Head of caudate nucleus (tissue), 42 donors: Measurements from ENCODE around the gene MEIS1.
"Not testable (repeated sequence)": the region's sequence is repeated elsewhere in the genome, so short reads cannot be mapped to it uniquely, and the experiment has no call there.

Source experiments
- DNase-seq, 42 donors: peaks; one replicate each; pipeline versions ENCODE4 v3.0.0 to v3.0.0-alpha.2; 2020 to 2021; ENCODE audit warnings: mixed read lengths in 7 of 42
- intact Hi-C: fragments of 100-400 bp; cut with DNase I; formaldehyde crosslinking; loops from one replicate; pipeline ENCODE4 v1.15.0; 2022

Gene MEIS1

GRCh38 chr2:66434679-66435548 is at the start of gene MEIS1:
TSS of gene MEIS1 (plus strand) at chr2:66435125. CDS start at chr2:66435857, 732 bp downstream.
- intact Hi-C loops = no loop called here
- DNase-seq = peak; percentile 84 to 97 (median 92)

- DNase-seq = no peak
- intact Hi-C loops = no loop called here
Observed at GRCh38 chr2:66387016-66387753, 47.7 kb upstream of the MEIS1 start.

DNA sequence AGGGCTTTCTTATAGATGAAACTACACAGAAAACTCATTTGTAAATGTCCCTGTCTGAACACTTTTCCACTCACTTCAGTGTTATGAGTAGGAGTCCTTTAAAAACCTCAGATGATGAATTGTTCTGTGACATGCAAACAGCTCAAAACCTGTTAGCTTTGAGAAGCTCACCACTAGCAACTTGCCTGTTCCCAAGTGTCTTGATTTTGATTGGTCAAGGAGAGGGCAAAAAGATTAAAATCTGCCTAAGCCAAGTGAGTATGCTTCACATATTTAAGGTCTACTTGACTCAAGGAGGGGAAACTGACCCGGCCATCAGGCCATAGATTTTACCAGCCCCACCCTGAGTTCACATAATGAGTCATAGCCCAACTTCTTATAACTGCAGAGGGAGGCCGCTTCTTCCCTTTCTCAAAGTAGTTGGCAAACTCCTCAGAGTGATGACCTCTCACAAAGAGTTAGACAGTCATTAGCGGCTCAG is 45.2 kb upstream of the MEIS1 start:
- intact Hi-C loops = no loop called here
- no peak for DNase-seq

- intact Hi-C loops = no loop called here
- no peak for DNase-seq
Observed at GRCh38 chr2:66390152-66390551, 44.8 kb upstream of the MEIS1 start.

GRCh38 chr2:66390811-66391210 is 44.1 kb upstream of the MEIS1 start:
- DNase-seq = no peak
- intact Hi-C loops = no loop called here

DNA sequence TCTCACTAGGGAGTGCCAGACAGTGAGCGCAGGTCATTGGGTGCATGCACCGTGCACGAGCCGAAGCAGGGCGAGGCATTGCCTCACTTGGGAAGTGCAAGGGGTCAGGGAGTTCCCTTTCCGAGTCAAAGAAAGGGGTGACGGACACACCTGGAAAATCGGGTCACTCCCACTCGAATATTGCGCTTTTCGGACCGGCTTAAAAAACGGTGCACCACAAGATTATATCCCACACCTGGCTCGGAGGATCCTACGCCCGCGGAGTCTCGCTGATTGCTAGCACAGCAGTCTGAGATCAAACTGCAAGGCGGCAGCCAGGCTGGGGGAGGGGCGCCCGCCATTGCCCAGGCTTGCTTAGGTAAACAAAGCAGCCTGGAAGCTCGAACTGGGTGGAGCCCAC is 43.7 kb upstream of the MEIS1 start:
- DNase-seq, intact Hi-C loops: not testable (repeated sequence)

GRCh38 chr2:66405473-66405872 is 29.5 kb upstream of the MEIS1 start:
- intact Hi-C loops = no loop called here
- DNase-seq = no peak

DNA sequence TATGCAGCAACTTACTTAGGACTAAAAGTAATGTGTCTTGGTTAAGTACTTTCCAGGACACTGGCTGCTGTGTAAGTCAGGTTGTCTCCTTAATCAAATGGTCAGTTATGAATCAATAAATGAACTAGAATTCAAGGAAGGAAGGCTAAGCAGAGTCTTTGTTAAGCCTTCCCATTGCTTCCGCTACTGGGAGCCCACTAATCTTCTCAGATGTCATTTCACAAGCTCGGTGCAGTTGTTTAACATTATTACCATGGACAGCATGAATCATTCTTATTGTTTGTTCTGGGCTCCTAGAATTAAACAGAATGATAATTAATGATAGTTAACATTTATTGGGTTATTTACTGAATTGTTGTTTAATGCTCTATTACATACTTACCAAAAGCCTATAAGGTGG is 26.0 kb upstream of the MEIS1 start:
- DNase-seq = no peak
- intact Hi-C loops = no loop called here

DNA sequence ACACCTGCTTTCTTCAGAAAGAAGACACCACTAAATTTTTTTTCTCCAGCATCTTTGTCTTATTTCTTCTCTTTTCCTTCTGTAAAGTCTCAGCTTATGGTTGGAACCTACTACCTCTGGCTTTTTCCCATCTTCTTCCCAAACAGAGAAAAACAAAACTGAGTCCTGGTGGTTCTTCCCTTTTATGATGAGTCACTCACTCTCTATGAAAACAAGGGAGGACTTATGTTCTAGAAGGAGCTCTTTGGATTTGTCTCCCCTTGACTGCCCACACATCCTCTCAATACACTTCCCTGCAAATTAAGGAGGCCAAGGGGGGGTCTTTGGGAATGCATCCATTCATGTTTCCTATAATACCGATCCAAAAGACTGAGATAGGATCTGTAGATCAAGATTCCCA is 22.1 kb upstream of the MEIS1 start:
- intact Hi-C loops = no loop called here
- DNase-seq = no peak

DNA sequence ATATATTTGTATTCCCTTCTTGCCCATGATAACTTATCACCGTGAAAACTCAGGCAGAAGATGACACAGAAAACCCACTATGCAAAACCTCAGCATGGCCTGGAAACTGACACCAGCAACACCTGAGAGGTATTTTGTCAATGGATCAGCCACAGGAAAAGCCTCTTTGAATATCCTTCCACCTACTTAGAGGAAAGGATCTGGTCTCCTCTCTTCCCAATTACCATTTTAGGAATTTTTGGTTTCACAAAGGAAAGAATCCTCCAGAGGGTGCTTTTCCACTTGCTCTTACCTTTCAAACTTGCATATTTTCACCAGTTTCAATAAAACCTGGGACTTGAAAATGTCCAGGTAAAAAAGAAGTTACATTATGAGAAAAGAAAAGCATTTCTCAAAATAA is 20.0 kb upstream of the MEIS1 start:
- intact Hi-C loops = no loop called here

GRCh38 chr2:66418381-66418780 is 16.5 kb upstream of the MEIS1 start:
- DNase-seq = no peak
- intact Hi-C loops = no loop called here

More for the DNA sequence above, 20.0 kb upstream of the MEIS1 start:
- no peak for DNase-seq

- no peak for DNase-seq
- intact Hi-C loops = no loop called here
Observed at GRCh38 chr2:66421612-66422011, 13.3 kb upstream of the MEIS1 start.

GRCh38 chr2:66423391-66424124 is 11.4 kb upstream of the MEIS1 start:
- no peak for DNase-seq
- intact Hi-C loops = no loop called here

DNA sequence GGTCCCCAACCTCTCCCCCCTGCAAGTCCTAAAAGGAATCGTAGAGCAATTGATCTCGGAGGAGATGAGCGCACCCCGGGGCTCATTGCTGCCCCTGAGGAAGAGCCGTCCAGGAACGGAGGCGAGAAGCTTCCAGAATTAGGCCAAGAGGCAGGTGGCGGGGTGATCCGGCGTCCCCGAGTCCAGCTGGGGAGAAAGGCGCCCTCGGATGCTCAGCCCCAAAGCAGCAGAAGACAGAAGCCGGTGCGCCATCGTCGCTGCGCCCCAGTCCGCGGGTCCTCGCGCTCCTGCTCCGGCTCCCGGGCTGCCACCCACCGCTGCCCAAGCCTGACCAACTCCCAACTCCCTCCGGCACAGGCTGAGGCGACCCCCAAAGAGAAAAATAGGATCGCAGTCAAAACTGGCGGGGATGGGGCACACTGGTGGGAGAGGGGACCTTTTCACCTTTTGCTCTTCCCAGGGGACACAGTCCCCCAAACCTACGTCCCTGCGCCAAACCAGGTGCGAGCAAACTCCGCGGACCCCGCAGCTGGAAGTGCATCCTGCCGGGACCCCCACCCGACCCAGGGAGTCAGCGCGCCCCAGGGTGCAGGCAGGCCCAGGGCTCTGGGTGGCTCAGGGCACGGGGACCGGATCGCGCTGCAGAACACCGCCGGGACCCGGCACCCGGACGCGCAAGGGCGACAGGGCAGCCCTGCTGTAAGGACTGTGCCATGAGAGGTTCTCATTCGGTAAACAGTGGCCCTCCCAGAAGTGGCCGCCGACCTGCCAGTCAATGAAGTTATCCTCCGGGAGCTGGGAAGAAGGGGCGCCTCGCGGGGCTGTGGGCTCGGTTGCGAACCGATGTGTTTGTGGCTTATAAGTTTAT is 8.4 kb upstream of the MEIS1 start:
- no peak for DNase-seq

DNA sequence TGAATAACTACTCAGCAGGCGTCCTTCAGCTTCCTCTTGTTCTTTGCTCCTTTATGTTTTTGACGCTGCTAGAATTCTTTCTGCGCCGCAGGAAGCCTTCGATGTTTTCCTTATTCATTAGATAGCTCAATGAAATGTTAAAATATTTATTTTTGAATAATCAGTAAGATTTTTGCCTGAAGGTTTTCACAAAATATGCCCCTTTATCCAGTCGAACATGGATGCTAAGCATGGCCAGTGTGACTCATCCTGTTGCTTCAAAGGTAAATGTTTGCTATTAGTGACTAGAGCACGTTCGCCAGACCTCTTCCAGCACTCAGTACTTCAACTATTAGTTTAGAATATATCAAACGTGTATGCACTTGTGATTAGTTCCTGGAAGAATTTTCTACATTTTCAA is 7.6 kb upstream of the MEIS1 start:
- intact Hi-C loops = no loop called here
- DNase-seq = no peak

More for the DNA sequence above, 8.4 kb upstream of the MEIS1 start:
- intact Hi-C loops = no loop called here

GRCh38 chr2:66428986-66429612 is 5.8 kb upstream of the MEIS1 start:
- DNase-seq = peak in 10 of 42 donors; percentile 10 to 78 (median 53)

GRCh38 chr2:66429693-66430504 is 5.0 kb upstream of the MEIS1 start:
- DNase-seq = no peak
- intact Hi-C loops = no loop called here

More at GRCh38 chr2:66428986-66429612, 5.8 kb upstream of the MEIS1 start:
- intact Hi-C loops = no loop called here
